Bronchial epithelial cell (primary cell): ENCODE results near the gene TRPV3. TPM values are rescaled to one million over a fixed set of nuclear protein-coding genes. Genes with fewer than 3 reads are reported as not detected.

Experiments
- DNase-seq: peaks from one replicate; pipeline ENCODE4 v3.0.0-alpha.2; 2010; ENCODE audit warnings: low read depth
- FAIRE-seq: peaks from 2 replicates; lab custom pipeline; 2011; peaks lifted over from hg19 to GRCh38; lab: Jason Lieb, UNC
- H3K27me3 ChIP-seq: 2 replicates; pipeline ENCODE4 v1.5.1; 2011; ENCODE audit warnings: low read length; ENCODE audit not compliant: control insufficient read depth, insufficient read depth
- H3K36me3 ChIP-seq: 2 replicates; pipeline ENCODE4 v1.5.1; 2011; ENCODE audit warnings: low read length; ENCODE audit not compliant: control insufficient read depth, insufficient read depth
- H3K4me3 ChIP-seq: 2 replicates; pipeline ENCODE4 v1.5.1; 2011; ENCODE audit warnings: mild to moderate bottlenecking, low read depth, low read length, control low read depth
- CTCF ChIP-seq: IDR thresholded peaks from 2 replicates; pipeline ENCODE4 v1.5.1; 2011; ENCODE audit warnings: mild to moderate bottlenecking, moderate library complexity, low read length, control low read depth, inconsistent platforms; ENCODE audit not compliant: insufficient read depth, severe bottlenecking
- total RNA-seq: library from RNA; depleted of rRNA; stranded (reverse); fragments of >200 nt; gene quantifications from 2 replicates; pipeline ENCODE4 v1.2.1, GENCODE V29; 2014

The TRPV3 gene
- total RNA-seq, 1 donor from 2014 or later, result 0.79 TPM

DNA sequence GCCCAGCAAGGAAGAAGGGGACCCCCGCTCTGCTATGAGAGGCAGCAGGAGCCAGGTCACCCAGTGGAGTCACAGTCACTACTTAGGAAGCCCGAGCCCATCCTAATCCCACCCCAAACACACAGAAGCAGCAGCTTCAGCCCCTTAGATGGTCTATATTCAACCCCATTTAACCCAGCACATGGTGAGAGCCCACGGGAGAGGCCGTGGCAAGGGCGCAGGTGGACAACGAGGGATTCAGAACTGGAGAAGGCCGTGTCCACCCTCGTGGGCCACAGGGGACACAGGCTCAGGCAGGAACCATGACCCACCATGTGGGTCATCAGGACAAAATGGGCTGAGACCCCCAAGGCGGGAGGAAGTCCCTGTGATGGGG lies 1.6 kb upstream of the TRPV3 start:
- FAIRE-seq (no peak), DNase-seq (no peak)
- no peak for TF ChIP-seq CTCF
- no peaks in the 10 kb centered on the region for H3K27me3 ChIP-seq
- no peak overlapping the region for H3K4me3 ChIP-seq
- no peaks in the 10 kb centered on the region for H3K36me3 ChIP-seq

DNA sequence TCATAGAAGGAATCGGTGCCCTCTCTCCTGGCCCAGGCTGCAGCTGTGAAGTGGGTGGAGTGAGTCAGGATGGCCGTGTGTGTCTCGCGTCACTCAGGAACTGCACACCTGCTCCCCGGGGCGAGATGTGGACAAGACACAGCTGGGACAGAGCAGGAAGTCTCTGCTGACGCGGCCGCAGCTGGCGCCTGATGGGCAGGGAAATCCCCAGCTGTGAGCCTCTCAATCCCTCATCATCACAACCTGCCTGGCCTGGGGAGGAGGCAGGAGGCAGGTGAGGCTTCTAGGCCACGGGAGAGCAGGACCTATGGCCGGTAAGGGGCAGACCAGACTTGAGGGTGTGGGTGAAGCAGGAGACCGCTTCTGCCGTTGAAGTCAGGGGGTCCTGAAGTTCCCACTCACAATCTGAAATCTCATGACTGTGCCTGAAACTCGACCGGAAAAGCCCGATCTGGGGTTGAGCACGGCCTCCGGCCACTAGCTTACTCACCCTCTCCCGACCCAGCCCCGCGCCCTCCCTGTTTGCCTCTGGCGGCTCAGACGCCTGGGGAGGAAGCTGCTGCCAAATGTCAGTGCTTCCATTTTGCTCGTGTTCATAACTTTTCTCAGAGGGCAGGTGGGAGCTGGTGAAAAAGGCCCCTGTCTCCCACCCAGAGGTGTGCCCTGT lies 1.1 kb upstream of the TRPV3 start:
- H3K36me3 ChIP-seq, result no peaks in the 10 kb centered on the region
- no peak overlapping the region for H3K4me3 ChIP-seq
- peak; percentile 89 for FAIRE-seq
- TF ChIP-seq CTCF, result no peak
- DNase-seq, result peak; percentile 94
- H3K27me3 ChIP-seq, result no peaks in the 10 kb centered on the region

- no peak for TF ChIP-seq CTCF
- H3K4me3 ChIP-seq, result peak overlapping the region; percentile 1
- no peaks in the 10 kb centered on the region for H3K27me3 ChIP-seq
- no peaks in the 10 kb centered on the region for H3K36me3 ChIP-seq
- no peak for FAIRE-seq
- DNase-seq, result no peak
Measured at GRCh38 chr17:3556916-3557767, 470 bp downstream of the TRPV3 start.

DNA sequence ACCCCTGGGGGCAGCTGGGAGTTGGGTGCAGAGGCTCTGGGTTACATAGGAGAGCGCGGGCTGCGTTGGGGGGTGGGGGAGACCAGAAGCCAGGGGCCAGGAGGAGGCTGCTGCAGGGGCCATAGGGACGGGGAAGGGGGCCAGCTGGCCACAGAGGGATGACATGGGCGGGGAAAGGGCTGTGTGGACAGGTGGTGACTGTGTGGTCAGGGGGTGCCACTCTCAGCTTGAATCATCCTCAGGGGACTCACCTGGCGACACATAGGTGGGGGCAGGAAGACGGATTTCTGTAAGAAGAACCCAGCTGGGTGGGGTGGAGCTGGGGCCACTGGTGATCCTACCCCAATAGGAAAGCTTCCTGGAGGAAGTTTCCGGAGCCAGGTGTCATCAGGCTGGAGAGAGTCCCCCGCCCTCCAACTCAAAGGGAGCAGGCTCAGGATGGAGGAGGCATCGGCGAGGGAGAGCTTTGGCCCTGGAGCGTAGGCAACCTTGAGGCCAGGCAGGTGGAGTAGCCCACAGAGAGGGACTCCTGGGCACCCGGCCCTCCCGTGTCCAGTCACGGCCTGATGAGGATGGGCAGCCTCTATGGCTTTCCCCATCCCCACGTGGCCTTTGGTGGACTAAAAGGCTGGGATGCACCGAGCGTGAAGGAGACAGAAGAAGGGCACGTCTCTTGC lies 1.2 kb downstream of the TRPV3 start:
- Histone ChIP-seq H3K4me3 (no peak overlapping the region), H3K36me3 (no peaks in the 10 kb centered on the region), H3K27me3 (no peaks in the 10 kb centered on the region)
- TF ChIP-seq CTCF, result no peak
- DNase-seq (no peak), FAIRE-seq (no peak)

GRCh38 chr17:3555189-3555796 lies 2.3 kb downstream of the TRPV3 start:
- no peak for TF ChIP-seq CTCF
- no peak overlapping the region for H3K4me3 ChIP-seq
- no peak for DNase-seq
- no peaks in the 10 kb centered on the region for H3K27me3 ChIP-seq
- no peaks in the 10 kb centered on the region for H3K36me3 ChIP-seq
- no peak for FAIRE-seq
